GM23338 (cell line): Measurements from ENCODE around the gene IGSF9B. TPM values are rescaled to one million over a fixed set of nuclear protein-coding genes. Genes with fewer than 3 reads are reported as not detected.
"Not testable (repeated sequence)": the region's sequence is repeated elsewhere in the genome, so short reads cannot be mapped to it uniquely, and the experiment has no call there.

Experiments used
- ATAC-seq: fragments of 200-7000 bp; cut with Tn5 transposase; 3 replicates; pipeline ENCODE4 v1.9.1; 2020
- DNase-seq: peaks from one replicate; pipeline ENCODE4 v3.0.0-alpha.2; 2015; ENCODE audit warnings: low spot score
- H2AFZ ChIP-seq: fragments of 200-600 bp; sonication (generic); 2 replicates; pipeline ENCODE4 v1.8.0; 2016; ENCODE audit warnings: antibody characterized with exemption, mild to moderate bottlenecking, moderate library complexity
- H3F3A ChIP-seq: fragments of 200-600 bp; sonication (generic); replicated peaks from 2 replicates; pipeline ENCODE4 v1.8.0; 2017; ENCODE audit warnings: antibody characterized with exemption, mixed run types, low read depth
- H3K27ac ChIP-seq: fragments of 200-600 bp; sonication (generic); 2 replicates; pipeline ENCODE4 v1.6.1; 2016; ENCODE audit warnings: low read depth
- H3K27me3 ChIP-seq: fragments of 200-600 bp; sonication (generic); 2 replicates; pipeline ENCODE4 v1.8.0; 2016; ENCODE audit warnings: mild to moderate bottlenecking, mixed run types, moderate library complexity; ENCODE audit not compliant: insufficient read depth
- H3K36me3 ChIP-seq: fragments of 200-600 bp; sonication (generic); 2 replicates; pipeline ENCODE4 v1.8.0; 2016; ENCODE audit warnings: mild to moderate bottlenecking; ENCODE audit not compliant: insufficient read depth
- H3K4me1 ChIP-seq: fragments of 200-600 bp; sonication (generic); 2 replicates; pipeline ENCODE4 v1.8.0; 2016; ENCODE audit warnings: mild to moderate bottlenecking, moderate library complexity; ENCODE audit not compliant: insufficient read depth
- H3K4me2 ChIP-seq: fragments of 200-600 bp; sonication (generic); 2 replicates; pipeline ENCODE4 v1.7.1; 2017; ENCODE audit warnings: mixed run types
- H3K4me3 ChIP-seq: fragments of 200-600 bp; sonication (generic); 2 replicates; pipeline ENCODE4 v1.6.1; 2016; ENCODE audit warnings: mixed run types
- H3K79me2 ChIP-seq: fragments of 200-600 bp; sonication (generic); replicated peaks from 2 replicates; pipeline ENCODE4 v1.8.0; 2017; ENCODE audit warnings: mild to moderate bottlenecking; ENCODE audit not compliant: insufficient read depth
- H3K9me2 ChIP-seq: fragments of 200-600 bp; sonication (generic); 2 replicates; pipeline ENCODE4 v1.8.0; 2017; ENCODE audit not compliant: insufficient read depth
- H4K20me1 ChIP-seq: fragments of 200-600 bp; sonication (generic); replicated peaks from 2 replicates; pipeline ENCODE4 v1.8.0; 2017; ENCODE audit warnings: mild to moderate bottlenecking; ENCODE audit not compliant: insufficient read depth
- H3K27ac Mint-ChIP-seq: 2 replicates; pipeline ENCODE4 v1.8.0; 2020; ENCODE audit warnings: inconsistent platforms, mild to moderate bottlenecking, moderate library complexity, mixed read lengths
- H3K27me3 Mint-ChIP-seq: 3 replicates; pipeline ENCODE4 v1.8.0; 2022; ENCODE audit warnings: low read depth, mild to moderate bottlenecking, moderate library complexity, mixed read lengths, inconsistent platforms; ENCODE audit not compliant: insufficient read depth, poor library complexity
- H3K36me3 Mint-ChIP-seq: 3 replicates; pipeline ENCODE4 v1.8.0; 2021; ENCODE audit warnings: low read depth, mild to moderate bottlenecking, inconsistent platforms, moderate library complexity, mixed read lengths
- H3K4me1 Mint-ChIP-seq: 3 replicates; pipeline ENCODE4 v1.8.0; 2020; ENCODE audit warnings: mild to moderate bottlenecking, inconsistent platforms, mixed read lengths
- H3K4me3 Mint-ChIP-seq: 3 replicates; pipeline ENCODE4 v1.8.0; 2021; ENCODE audit warnings: moderate library complexity, mild to moderate bottlenecking, inconsistent platforms, mixed read lengths
- H3K9me3 Mint-ChIP-seq: 3 replicates; pipeline ENCODE4 v1.8.0; 2020; ENCODE audit warnings: moderate library complexity, mild to moderate bottlenecking, inconsistent platforms, mixed read lengths
- EZH2 ChIP-seq: fragments of 200-600 bp; sonication (generic); IDR thresholded peaks from one replicate; pipeline ENCODE4 v1.8.0; 2017; ENCODE audit warnings: antibody characterized with exemption, mild to moderate bottlenecking, low read depth; ENCODE audit not compliant: unreplicated experiment
- JUNB ChIP-seq: IDR thresholded peaks from one replicate; pipeline ENCODE4 v1.6.1; 2016; ENCODE audit warnings: antibody characterized with exemption; ENCODE audit not compliant: unreplicated experiment
- NANOG ChIP-seq: IDR thresholded peaks from 2 replicates; pipeline ENCODE4 v1.6.1; 2016; ENCODE audit warnings: antibody characterized with exemption, borderline replicate concordance
- POLR2AphosphoS5 ChIP-seq: IDR thresholded peaks from 2 replicates; pipeline ENCODE4 v1.6.1; 2016; ENCODE audit warnings: antibody characterized with exemption, low read depth
- REST ChIP-seq: IDR thresholded peaks from one replicate; pipeline ENCODE4 v1.6.1; 2018; ENCODE audit warnings: antibody characterized with exemption; ENCODE audit not compliant: unreplicated experiment
- ZNF331 ChIP-seq: fragments of 250-450 bp; sonication (Bioruptor Pico); IDR thresholded peaks from 2 replicates; pipeline ENCODE4 v1.5.0; 2020; ENCODE audit warnings: low read depth, mild to moderate bottlenecking, moderate library complexity
- ZNF462 ChIP-seq: fragments of 250-450 bp; sonication (Bioruptor Pico); IDR thresholded peaks from 2 replicates; pipeline ENCODE4 v1.5.0; 2020; ENCODE audit warnings: mild to moderate bottlenecking, moderate library complexity
- polyA plus RNA-seq: library from polyadenylated mRNA; unstranded; fragments of >200 nt; fragmentation: Nextera tagmentation; extraction: Ambion mirVana; gene quantifications from 2 replicates; pipeline ENCODE4 v1.2.1, GENCODE V29; 2016
- total RNA-seq: library from RNA; depleted of rRNA; stranded (reverse); fragments of >200 nt; shearing (Covaris generic); gene quantifications from 2 replicates; pipeline ENCODE4 v1.2.3, GENCODE V29; 2014
- TF ChIP-seq, protein P1 (sequence below), 2 experiments: fragments of 200-600 bp in 1 of 2; sonication (generic) in 1 of 2; conservative IDR thresholded peaks; 2 replicates each; pipeline versions ENCODE4 v1.5.1 to v1.6.1; 2016 to 2017; ENCODE audit warnings: antibody characterized with exemption in 2 of 2, low read depth in 2 of 2, mild to moderate bottlenecking in 2 of 2, moderate library complexity in 1 of 2

The IGSF9B gene
- total and polyA plus RNA-seq, 2 experiments from 2014 or later = 8.7 to 51.2 TPM

- no peaks in the 10 kb centered on the region for H4K20me1 ChIP-seq
- Mint-ChIP-seq H3K36me3 (no peaks in the 10 kb centered on the region), H3K27ac (no peak overlapping the region), H3K4me3 (no peak overlapping the region), H3K9me3 (no peaks in the 10 kb centered on the region; the same call in 2 of the 3 replicates), H3K27me3 (peaks cover 7% of the 10 kb centered on the region), H3K4me1 (peaks cover 6% of the 10 kb centered on the region; the same call in 2 of the 3 replicates)
- no peaks in the 10 kb centered on the region for H3K9me2 ChIP-seq
- H3K79me2 ChIP-seq = no peaks in the 10 kb centered on the region
- H3K4me3 ChIP-seq = no peak overlapping the region
- no peak overlapping the region for H2AFZ ChIP-seq
- DNase-seq (no peak), ATAC-seq (no peak)
- no peak overlapping the region for H3K27ac ChIP-seq
- H3K27me3 ChIP-seq = no peaks in the 10 kb centered on the region
- no peaks in the 10 kb centered on the region for H3F3A ChIP-seq
- no peak overlapping the region for H3K4me2 ChIP-seq
- peaks cover 6% of the 10 kb centered on the region for H3K4me1 ChIP-seq
- H3K36me3 ChIP-seq = no peaks in the 10 kb centered on the region
- no peak for TF ChIP-seq EZH2
- no peak for TF ChIP-seq ZNF462 (CRISPR knock-in tag)
- TF ChIP-seq JUNB = no peak
- no peak for TF ChIP-seq ZNF331 (CRISPR knock-in tag)
- no peak for TF ChIP-seq NANOG
- no peak for TF ChIP-seq REST
- TF ChIP-seq, protein P1, sequence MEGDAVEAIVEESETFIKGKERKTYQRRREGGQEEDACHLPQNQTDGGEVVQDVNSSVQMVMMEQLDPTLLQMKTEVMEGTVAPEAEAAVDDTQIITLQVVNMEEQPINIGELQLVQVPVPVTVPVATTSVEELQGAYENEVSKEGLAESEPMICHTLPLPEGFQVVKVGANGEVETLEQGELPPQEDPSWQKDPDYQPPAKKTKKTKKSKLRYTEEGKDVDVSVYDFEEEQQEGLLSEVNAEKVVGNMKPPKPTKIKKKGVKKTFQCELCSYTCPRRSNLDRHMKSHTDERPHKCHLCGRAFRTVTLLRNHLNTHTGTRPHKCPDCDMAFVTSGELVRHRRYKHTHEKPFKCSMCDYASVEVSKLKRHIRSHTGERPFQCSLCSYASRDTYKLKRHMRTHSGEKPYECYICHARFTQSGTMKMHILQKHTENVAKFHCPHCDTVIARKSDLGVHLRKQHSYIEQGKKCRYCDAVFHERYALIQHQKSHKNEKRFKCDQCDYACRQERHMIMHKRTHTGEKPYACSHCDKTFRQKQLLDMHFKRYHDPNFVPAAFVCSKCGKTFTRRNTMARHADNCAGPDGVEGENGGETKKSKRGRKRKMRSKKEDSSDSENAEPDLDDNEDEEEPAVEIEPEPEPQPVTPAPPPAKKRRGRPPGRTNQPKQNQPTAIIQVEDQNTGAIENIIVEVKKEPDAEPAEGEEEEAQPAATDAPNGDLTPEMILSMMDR (conservative IDR thresholded peaks at IDR 0.05; ENCODE audit: low read depth in 2 of 2) = no peak
- no peak for TF ChIP-seq POLR2AphosphoS5
These were observed 47.2 kb upstream of the IGSF9B start for GRCh38 chr11:134003792-134004495.

- H3K27ac Mint-ChIP-seq, H3K4me1 ChIP-seq, H3K4me3 Mint-ChIP-seq, H3K36me3 Mint-ChIP-seq, H2AFZ ChIP-seq, H3K27ac ChIP-seq, H3F3A ChIP-seq, H3K79me2 ChIP-seq, H3K4me2 ChIP-seq, H4K20me1 ChIP-seq, ATAC-seq, H3K4me3 ChIP-seq, DNase-seq, H3K9me3 Mint-ChIP-seq, H3K36me3 ChIP-seq, H3K4me1 Mint-ChIP-seq, H3K27me3 ChIP-seq, H3K9me2 ChIP-seq: not testable (repeated sequence)
- H3K27me3 Mint-ChIP-seq = peaks cover 11% of the 10 kb centered on the region
These were observed 46.1 kb upstream of the IGSF9B start for GRCh38 chr11:134002819-134003218.
